ENCODE results near the gene FBRSL1. TPM values are rescaled to one million over a fixed set of nuclear protein-coding genes. Genes with fewer than 3 reads are reported as not detected.
"Not testable (repeated sequence)": the region's sequence is repeated elsewhere in the genome, so short reads cannot be mapped to it uniquely, and the experiment has no call there.

FBRSL1 gene
- total RNA-seq, 1 donor from 2014 or later = 24.0 TPM

DNA sequence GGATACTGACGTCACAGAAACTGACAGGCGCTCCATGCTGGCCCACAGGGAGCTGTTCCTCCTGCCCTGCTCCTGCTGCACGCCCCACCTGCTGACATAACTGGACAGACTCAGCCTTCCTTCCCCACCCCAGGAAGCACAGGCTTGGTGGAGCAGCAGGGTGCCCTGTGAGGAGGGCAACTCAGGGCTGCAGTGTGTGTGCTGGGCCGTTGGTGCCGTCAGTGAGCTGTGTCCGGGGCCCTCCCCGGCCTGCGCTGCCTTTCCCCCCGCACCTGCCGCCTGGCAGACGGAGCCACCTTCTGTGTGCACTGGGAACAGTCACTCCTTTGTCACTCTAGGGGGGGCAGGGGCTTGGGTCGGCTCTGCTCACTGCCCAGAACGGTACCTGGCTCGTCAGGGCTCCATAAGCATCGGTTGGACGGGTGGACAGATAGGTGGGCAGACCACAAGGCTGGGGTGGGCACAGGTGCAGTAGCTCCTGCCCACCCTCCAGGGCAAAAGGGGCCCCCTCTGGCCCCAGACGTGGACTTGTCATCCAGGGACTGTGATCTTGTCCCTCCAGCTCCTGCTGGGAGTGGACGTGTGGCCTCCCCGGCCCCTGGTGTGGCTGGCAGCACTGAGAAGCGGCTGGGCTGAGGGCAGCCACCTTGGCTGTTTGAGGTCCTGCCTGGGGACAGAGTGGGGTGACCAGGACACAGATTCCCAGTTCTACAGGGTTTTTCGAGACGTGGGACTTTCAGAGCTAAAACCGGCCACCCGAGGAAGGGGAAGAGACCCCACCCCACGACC is 32.8 kb downstream of the FBRSL1 start:
- no peak for DNase-seq (ENCODE audit: extremely low read depth, low read depth, low spot score)

DNA sequence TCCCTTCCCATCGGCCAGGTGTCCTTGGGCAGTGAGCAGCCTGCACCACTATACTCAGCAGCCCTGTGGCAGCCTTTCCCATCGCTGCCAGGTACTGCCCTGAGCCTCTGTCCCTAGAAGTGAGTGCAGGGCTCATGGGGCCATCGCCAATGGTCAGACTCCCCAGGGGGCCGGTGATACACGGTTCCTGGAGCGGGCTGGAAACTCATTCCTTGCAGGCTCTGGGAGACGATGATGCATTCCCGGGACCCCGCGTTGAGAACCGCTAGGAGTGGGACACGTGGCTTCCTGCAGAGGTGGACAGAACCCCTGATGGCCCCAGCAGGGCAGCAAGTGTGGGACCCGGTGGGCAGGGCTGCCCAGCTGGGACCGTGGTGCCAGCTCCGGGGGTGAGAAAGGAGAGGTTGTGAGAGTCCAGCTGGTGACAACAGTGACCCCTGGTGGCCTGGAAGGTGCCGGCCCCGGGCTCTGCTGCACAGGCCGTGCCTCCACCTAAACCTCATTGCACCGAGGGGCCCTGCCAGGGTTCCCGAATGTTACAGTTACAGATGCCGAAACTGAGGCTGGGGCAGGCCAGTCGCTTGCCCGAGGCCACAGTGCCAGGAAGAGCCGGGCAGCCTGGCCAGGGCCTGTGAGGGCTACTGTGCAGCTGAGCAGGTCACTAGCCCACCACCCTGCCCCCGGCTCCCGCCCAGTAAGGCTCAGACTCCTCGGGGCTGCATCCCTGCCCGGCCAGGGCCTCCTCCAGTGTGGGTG is 33.8 kb downstream of the FBRSL1 start:
- DNase-seq (ENCODE audit: extremely low read depth, low read depth, low spot score) = no peak

DNA sequence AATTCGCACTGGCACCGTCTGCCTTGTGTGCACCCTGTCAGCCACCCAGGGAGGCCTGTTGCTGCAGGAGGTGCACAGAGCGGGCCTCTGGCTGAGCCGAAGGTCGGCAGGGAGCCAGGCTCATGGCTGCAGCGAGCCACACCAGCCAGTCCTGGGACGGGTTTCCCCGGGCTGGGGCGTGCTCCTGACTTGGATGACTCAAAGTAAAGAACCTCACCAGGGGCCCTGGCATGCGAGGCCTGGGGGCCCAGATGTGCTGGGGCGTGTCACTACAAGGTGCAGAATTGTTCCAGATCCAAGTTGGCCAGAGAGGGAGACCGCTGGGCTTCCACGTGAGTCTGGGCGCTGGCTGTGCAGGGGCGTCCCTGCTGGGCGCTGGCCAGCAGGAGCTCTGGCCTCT is 34.5 kb downstream of the FBRSL1 start:
- no peak for DNase-seq (ENCODE audit: extremely low read depth, low read depth, low spot score)

DNA sequence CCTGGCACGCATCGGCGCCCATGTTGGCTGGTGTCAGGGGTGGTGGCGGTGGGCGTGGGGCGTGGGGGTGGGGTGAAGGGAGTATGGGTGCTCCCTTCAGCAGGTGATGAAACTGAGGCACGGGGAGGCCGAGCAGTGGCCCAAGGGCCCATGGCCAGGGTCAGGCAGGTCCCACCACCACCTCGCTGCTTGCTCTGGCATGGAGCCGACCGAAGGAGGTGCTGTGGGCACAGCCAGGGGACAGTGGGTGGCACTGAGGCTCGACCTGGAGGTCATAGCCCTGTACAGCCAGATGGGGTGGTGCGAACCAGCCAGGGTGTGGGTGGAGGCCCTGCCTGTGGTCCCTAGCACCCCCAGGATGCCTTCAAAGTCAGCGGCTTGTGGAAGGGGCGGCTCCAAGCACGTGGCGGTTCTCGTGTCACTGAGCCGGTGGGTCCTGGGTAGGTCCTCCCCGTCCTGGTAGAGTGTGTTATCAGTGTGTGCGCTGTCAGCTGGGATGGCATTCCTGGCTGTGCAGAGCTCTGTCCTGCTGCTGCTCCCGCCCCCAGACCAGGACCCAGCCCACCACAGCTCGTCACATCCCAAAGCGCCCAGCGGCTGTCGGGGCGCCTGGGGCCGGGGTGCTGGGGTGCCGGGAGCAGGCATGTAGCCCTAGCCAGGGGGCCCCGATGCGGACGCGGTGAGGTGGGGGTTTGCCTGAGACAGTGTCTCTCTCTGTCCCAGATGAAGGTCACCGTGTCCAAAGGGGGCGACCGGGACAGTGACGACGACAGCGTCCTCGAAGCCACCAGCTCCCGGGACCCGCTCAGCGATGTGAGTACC is 35.3 kb downstream of the FBRSL1 start:
- no peak for DNase-seq (ENCODE audit: extremely low read depth, low read depth, low spot score)

DNA sequence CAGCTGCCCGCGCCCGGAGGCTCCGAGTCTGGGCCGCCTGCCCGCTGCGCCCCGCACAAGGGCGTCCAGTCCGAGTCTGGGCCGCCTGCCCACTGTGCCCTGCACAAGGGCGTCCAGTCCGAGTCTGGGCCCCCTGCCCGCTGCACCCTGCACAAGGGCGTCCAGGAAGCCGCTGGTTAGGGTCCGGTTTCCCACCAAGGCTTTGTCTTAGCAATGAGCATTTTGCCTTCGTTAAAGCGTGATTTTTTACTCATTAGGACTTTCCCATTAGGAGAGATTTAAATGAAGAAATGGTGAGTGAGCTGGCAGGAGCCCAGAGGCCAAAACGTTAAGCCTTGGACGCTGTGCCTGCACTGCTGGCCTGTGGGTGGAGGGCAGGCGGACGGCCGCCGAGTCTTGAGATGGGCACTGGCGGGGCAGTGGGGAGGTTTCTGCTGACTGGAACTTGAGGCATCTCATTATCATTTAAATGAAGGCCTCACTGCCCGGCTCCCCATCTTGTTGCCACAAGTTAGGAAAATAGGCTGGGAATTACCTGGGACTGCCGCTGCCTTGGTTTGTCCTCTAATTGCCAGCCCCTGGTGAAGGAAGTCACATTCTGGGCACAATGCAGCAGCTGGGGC is 36.0 kb downstream of the FBRSL1 start:
- DNase-seq (ENCODE audit: extremely low read depth, low read depth, low spot score) = no peak

DNA sequence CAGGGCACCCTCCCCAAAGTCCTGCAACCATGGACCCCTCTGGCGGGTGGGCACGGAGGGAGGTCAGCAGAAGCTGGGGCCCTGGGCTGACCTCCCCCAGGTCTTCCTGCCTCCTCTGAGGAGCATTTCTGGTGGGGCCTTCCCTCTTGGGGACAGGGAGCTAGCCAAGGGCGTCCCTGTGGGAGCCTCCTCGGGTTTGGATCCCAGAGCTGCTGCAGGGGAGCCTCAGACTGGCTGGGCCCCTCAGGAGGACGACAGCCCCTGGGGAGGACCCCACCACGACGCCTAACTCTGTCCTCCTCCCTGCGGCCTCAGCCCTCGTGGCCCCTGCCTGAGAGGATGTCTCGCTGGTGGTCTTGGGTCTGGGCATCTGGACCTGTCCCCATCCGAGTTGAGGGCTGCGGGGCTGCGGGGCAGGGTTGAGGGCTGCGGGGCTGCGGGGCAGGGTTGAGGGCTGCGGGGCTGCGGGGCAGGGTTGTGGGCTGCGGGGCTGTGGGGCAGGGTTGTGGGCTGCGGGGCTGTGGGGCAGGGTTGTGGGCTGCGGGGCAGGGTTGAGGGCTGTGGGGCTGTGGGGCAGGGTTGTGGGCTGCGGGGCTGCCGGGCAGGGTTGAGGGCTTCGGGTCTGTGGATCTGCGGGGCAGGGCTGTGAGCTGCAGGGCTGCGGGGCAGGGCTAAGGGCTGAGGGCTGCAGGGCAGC is 37.4 kb downstream of the FBRSL1 start:
- DNase-seq (ENCODE audit: extremely low read depth, low read depth, low spot score) = no peak

DNA sequence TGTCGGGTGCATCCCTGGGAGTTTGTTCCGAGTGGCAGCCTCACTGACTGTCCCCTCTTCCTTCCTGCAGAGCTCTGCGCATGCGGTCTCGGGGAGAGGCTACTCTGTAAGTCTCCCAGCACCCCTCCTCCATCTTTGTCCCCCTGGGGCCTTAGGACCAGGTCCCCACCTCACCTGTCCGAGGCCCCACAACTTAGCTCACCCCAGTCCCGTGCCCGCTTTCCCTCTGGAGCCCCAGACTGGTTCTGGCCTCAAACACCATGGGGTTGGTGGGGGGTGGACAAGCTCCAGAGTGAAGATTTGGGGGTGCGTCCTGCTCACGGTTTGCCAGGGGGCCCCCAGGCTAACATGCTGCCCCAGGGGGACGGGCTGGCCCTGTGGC is 37.9 kb downstream of the FBRSL1 start:
- DNase-seq (ENCODE audit: extremely low read depth, low read depth, low spot score) = no peak

DNA sequence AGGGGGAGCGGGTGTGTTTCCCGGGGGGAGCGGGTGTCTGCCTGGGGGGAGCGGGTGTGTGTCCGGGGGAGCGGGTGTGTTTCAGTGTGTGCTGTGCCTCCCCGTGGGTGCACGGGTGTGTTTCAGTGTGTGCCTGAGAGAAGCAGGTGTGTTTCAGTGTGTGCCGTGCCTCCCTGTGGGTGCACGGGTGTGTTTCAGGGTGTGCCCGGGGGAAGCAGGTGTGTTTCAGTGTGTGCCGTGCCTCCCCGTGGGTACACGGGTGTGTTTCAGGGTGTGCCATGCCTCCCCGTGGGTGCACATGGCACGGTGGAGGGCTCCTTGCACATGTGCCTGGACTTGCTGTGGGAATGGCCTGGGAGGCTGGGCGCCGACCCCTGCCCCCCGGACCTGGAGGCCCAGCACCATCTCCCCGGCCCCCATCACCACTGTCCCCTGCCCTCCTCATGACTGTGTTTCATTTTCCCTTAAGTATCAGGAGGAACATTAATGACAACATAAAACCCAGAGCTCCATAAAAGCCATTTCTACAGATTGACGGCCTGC is 38.7 kb downstream of the FBRSL1 start:
- no peak for DNase-seq (ENCODE audit: extremely low read depth, low read depth, low spot score)

DNA sequence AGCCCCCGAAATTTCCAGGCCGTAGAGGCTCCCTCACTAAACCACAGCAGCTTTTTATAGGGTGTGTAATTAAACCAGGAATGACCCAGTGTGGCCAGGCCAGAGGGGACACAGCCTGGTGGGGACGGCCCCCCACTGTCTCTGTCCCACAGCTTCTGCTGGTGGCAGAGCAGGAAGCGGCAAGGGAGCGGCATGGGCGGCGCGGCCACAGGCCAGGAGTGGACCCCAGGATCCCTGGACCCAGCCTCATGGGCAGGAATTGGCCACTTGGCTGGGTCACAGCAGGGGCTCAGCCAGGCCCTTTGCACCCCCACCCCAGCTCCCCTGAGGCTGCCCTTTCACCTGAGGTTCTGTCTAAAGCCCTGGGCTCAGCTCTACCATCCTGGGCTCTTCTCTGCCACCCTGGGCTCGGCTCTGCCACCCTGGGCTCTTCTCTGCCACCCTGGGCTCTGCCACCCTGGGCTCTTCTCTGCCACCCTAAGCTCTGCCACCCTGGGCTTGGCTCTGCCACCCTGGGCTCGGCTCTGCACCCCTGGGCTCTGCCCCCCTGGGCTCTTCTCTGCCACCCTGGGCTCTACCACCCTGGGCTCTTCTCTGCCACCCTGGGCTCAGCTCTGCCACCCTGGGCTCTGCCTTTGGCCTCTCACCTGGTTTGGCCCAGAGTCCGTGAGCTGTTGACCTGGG is 39.3 kb downstream of the FBRSL1 start:
- no peak for DNase-seq (ENCODE audit: extremely low read depth, low read depth, low spot score)

DNA sequence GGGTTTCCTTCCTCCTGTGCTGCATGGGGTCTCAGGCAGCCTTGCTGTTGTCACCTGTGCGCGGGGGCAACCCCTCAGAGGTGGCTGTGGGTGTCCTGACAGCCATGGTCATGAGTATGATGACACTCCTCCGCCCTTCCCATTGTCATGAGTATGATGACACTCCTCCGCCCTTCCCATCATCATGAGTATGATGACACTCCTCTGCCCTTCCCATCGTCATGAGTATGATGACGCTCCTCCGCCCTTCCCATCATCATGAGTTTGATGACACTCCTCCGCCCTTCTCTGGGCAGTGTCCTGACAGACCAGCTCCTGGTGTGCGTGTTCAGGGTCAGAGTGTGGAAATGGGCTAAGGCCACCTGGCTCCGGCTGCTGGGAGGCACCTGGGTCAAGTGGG is 40.0 kb downstream of the FBRSL1 start:
- no peak for DNase-seq (ENCODE audit: extremely low read depth, low read depth, low spot score)

DNA sequence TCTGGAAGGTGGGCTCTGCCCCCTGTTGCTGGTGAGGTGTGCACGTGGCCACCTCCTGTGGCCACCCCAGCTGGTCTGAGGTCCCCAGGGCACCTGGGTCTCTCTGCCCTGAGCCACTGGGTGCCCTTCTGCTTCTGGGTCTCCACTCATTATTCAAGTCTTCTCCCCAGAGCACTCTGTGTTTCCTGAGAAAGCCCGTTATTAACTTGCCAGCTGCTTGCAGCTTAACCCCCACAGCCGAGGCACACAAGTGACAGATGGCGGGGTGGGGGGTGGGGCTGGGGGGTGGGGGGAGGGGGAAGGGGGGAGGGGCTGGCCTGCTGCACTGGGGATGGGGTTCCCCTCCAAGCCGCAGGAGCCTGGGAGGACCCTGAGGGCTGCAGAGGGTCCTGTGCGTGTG is 40.5 kb downstream of the FBRSL1 start:
- no peak for DNase-seq (ENCODE audit: extremely low read depth, low read depth, low spot score)

DNA sequence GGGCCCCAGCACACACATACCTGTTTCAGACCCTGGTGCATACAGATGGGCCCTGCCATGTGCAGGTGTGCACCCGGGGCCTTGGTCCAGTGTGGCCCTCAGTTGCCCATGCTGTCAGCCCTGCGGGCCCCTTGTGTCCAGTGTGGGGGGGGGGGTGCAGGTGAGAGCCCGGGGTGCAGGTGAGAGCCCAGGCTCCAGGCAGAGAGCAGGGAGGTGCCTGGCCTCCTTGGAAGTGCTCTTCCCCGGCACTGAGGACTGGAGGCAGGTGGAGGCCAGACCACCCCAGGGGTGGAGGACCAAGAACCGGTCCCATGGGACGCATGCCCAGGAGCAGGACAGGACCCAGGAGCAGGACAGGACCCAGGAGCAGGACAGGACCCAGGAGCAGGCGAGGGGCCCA is 40.9 kb downstream of the FBRSL1 start:
- no peak for DNase-seq (ENCODE audit: extremely low read depth, low read depth, low spot score)

DNA sequence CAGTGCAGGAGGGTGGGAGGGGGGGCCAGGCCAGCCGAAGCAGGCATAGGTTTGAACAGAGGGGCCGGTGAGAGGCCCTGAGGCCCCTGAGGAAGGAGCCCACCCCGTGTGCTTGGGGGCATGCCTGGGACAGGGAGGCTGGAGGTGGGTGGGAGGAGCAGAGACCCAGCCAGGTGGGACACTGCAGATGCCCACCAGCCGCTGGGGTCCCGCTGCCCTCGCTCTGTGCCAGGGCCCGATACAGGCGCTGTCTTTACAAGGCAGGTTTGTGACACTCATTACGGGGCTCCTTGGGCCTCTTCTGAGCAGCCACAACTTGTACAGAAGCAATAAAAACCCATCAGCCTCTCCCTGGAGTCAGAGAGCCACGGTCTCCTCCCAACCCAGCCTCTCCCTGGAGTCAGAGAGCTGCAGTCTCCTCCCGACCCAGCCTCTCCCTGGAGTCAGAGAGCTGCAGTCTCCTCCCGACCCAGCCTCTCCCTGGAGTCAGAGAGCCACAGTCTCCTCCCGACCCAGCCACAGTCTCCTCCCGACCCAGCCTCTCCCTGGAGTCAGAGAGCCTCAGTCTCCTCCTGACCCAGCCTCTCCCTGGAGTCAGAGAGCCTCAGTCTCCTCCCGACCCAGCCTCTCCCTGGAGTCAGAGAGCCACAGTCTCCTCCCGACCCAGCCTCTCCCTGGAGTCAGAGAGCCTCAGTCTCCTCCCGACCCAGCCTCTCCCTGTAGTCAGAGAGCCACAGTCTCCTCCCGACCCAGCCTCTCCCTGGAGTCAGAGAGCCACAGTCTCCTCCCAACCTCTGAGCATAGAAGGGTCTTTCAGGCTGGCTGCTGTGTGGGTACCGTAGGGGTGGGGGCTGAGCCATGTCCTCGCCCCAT is 43.0 kb downstream of the FBRSL1 start:
- DNase-seq (ENCODE audit: extremely low read depth, low read depth, low spot score) = not testable (repeated sequence)

DNA sequence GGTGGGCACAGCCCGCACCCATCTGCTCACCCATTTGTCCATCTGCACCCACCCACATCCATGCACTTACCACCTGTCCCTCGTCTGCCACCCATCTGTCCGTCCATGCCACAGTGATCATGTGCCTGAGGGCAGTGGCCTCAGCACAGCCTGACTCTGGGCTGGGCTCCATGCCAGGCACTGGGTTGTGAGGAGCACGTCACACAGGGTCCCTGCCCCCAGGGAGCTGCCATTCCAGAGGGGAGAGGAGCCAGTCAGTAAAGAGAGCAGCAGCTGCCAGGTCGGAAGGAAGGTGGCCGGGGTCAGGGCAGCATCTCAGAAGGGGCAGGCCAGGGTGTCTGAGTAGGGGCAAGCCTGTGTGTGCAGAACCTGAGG is 43.6 kb downstream of the FBRSL1 start:
- no peak for DNase-seq (ENCODE audit: extremely low read depth, low read depth, low spot score)

DNA sequence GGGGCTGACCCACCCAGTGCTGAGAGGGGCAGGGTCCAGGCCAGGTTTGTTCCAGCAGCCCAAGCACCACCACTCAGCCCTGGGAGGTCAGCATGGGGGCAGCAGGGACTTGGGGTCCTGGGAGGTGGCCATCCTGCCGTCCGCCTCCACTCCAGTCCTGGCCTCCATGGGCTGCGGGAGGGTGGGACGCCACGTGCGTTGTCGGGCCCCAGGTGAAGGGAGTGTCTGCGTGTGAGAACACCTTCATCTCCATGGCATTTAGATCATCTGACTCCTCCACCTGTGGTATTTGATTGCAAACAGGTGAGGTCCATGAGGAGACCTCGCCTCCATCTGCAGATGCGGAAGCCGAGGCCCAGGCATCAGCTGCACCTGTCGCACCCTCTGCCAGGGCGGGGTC is 44.1 kb downstream of the FBRSL1 start:
- DNase-seq (ENCODE audit: extremely low read depth, low read depth, low spot score) = no peak

DNA sequence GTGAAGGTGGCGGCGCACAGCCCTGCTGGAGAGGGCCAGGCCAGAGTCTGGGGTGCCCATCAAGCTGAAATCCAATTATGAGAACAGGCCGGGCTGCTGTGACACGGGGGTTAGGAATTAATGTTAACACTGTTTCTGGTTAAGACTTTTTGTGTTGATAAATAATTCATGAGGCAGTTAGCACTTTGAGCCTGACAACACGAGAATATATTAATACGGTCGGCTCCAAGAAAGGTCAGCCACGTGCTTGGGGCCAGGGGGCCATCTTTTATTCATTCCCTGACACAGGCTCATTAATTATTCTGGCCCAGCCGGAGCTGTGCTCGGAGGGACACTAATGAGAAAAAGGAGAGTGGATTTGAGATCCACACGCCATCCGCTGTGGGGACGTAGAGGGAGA is 45.1 kb downstream of the FBRSL1 start:
- DNase-seq (ENCODE audit: extremely low read depth, low read depth, low spot score) = no peak

DNA sequence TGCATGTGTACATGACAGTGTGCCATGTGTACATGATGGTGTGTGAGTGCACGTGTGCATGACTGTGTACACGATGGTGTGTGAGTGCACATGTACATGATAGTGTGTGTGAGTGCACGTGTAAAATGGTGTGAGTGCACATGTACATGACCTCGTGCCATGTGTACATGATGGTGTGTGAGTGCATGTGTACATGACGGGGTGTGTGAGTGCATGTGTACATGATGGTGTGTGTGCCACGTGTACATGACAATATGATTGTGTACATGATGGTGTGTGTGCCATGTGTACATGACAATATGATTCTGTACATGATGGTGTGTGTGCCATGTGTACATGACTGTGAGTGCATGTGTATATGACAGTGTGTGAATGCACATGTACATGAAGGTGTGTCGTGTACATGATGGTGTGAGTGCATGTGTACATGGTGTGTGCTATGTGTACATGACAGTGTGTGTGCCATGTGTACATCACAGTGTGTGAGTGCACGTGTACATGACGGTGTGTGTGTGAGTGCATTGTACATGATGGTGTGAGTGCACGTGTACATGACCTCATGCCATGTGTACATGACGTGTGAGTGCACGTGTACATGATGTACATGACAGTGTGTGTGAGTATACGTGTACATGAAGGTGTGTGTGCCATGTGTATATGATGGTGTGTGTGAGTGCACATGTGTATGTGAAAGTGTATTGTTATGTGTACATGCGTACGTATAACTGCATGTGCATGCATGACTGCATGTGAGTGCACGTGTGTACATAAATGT is 46.3 kb downstream of the FBRSL1 start:
- DNase-seq (ENCODE audit: extremely low read depth, low read depth, low spot score) = no peak

DNA sequence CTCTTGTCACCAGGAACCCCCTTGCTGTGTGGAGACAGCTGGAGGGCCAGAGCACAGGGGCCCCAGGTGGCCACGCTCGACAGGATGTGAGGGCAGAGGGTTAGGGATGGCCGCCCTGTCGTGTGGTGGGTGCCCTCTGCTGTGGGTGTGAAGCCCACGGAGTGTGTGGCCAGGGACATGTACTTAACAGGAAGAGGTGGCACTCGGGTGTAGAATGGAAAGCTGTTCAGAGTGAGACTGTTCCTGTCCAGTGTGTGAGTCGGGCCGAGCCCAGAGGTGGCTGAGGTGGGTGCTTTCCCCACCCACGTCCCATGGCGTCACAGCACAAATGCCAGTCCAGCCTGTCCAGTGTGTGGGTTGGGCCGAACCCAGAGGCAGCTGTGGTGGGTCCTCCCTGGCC is 47.1 kb downstream of the FBRSL1 start:
- no peak for DNase-seq (ENCODE audit: extremely low read depth, low read depth, low spot score)
